ENCODE measurements around the gene SLC12A6. TPM values are rescaled to one million over a fixed set of nuclear protein-coding genes. Genes with fewer than 3 reads are reported as not detected.
"Not testable (repeated sequence)": the region's sequence is repeated elsewhere in the genome, so short reads cannot be mapped to it uniquely, and the experiment has no call there.

Gene SLC12A6
- total RNA-seq, 1 donor from 2014 or later, result 16.4 TPM

DNA sequence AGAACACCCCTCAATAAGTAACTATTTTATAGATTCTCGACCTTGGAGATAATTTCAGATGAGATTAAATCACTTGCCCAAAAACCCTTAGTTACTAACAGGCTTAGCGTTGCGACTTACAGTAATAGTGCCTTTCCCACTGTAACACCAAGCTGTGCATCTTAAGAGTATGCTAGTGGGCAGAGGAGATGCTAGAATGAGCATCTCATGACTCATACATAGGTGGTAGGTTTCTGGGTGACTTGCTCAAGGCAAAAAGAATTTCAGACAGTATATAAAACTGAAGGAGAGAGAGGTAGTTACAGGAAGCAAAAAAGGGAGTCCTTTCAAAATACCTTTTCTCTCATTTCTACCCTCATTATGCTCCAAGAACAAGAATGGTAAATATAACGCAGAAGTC is 131.6 kb downstream of the SLC12A6 start:
- H3K4me3 ChIP-seq (ENCODE audit: low read depth, low read length), result no peak overlapping the region
- no peaks in the 10 kb centered on the region for H3K36me3 ChIP-seq (ENCODE audit: control insufficient read depth, insufficient read depth, low read length)
- H3K27me3 ChIP-seq (ENCODE audit: control insufficient read depth, insufficient read depth, low read length), result no peaks in the 10 kb centered on the region
- TF ChIP-seq, protein P1, sequence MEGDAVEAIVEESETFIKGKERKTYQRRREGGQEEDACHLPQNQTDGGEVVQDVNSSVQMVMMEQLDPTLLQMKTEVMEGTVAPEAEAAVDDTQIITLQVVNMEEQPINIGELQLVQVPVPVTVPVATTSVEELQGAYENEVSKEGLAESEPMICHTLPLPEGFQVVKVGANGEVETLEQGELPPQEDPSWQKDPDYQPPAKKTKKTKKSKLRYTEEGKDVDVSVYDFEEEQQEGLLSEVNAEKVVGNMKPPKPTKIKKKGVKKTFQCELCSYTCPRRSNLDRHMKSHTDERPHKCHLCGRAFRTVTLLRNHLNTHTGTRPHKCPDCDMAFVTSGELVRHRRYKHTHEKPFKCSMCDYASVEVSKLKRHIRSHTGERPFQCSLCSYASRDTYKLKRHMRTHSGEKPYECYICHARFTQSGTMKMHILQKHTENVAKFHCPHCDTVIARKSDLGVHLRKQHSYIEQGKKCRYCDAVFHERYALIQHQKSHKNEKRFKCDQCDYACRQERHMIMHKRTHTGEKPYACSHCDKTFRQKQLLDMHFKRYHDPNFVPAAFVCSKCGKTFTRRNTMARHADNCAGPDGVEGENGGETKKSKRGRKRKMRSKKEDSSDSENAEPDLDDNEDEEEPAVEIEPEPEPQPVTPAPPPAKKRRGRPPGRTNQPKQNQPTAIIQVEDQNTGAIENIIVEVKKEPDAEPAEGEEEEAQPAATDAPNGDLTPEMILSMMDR (IDR thresholded peaks at IDR 0.05; ENCODE audit: insufficient read depth, low read length, poor library complexity, severe bottlenecking), result no peak
- no peak for DNase-seq (ENCODE audit: low read depth)

DNA sequence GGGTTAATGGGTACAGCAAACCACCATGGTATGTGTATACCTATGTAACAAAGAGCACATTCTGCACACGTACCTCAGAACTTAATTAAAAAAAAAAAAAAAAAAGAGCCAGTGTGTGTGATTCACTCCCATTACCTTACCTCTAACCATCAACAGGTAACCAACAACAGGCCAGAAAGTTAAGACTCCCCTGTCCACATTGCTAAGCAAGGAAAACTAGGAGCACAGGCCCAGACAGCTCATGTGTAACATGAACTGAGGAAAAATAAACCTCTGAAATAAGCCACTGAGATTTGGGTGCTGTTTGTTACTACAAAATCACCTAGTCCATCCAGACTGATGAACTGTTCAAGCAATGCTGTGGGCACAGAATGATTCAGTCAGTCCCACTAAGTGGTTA is 133.6 kb downstream of the SLC12A6 start:
- DNase-seq (ENCODE audit: low read depth), result no peak
- H3K4me3 ChIP-seq (ENCODE audit: low read depth, low read length), result no peak overlapping the region
- no peaks in the 10 kb centered on the region for H3K36me3 ChIP-seq (ENCODE audit: control insufficient read depth, insufficient read depth, low read length)
- TF ChIP-seq, protein P1 (IDR thresholded peaks at IDR 0.05; ENCODE audit: insufficient read depth, low read length, poor library complexity, severe bottlenecking), result no peak
- H3K27me3 ChIP-seq (ENCODE audit: control insufficient read depth, insufficient read depth, low read length), result no peaks in the 10 kb centered on the region

DNA sequence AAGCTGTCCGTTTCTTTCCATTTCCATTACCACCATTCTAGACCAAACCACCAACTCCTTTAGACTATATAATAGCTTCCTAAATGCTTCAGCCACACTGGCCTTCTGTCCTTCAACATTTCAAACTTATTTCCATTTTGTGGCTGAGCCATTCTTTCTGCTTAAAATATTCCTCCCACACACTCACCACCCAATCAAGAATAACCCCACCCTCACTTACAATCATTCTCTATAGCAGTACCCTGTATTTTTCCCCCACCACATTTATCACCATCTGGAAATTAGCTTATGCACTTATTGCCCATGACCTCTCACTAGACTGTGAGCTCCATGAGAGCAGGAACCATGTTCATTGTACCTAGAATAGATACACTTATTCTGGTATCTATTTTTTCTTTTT is 134.3 kb downstream of the SLC12A6 start:
- Histone ChIP-seq H3K27me3 (ENCODE audit: control insufficient read depth, insufficient read depth, low read length) (no peaks in the 10 kb centered on the region), H3K36me3 (ENCODE audit: control insufficient read depth, insufficient read depth, low read length) (no peaks in the 10 kb centered on the region), H3K4me3 (ENCODE audit: low read depth, low read length) (no peak overlapping the region)
- DNase-seq (ENCODE audit: low read depth), result no peak
- TF ChIP-seq, protein P1 (IDR thresholded peaks at IDR 0.05; ENCODE audit: insufficient read depth, low read length, poor library complexity, severe bottlenecking), result no peak

DNA sequence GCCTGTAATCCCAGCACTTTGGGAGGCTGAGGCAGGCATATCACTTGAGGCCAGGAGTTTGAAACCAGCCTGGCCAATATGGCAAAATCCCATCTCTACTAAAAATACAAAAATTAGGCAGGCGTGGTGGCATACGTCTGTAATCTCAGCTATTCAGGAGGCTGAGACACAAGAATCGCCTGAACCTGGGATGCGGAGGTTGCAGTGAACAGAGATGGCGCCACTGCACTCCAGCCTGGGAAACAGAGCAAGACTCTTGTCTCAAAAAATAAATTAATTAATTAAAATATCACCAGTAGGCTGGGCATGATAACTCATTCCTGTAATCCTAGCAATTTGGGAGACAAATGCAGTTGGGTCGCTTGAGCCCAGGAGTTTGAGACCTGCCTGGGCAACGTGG is 144.3 kb downstream of the SLC12A6 start:
- not testable (repeated sequence) for DNase-seq (ENCODE audit: low read depth); H3K4me3 ChIP-seq (ENCODE audit: low read depth, low read length); H3K36me3 ChIP-seq (ENCODE audit: control insufficient read depth, insufficient read depth, low read length); H3K27me3 ChIP-seq (ENCODE audit: control insufficient read depth, insufficient read depth, low read length)

DNA sequence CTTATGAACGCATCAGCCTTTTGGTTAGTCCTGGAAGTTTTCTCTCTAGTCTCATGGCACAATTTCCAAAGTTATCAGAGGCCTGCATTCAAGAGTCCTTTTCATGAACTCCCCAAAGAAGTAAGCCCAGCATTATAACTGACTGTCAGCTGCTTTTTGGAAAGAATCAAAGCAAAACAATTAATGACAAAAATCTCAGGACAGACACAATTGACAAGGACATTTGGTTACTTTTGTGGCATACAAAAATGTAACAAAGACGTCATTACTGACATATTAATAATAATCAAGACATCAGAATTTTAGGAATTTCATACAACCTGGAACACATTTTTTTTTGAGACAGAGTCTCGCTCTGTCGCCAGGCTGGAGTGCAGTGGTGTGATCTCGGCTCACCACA is 148.9 kb downstream of the SLC12A6 start:
- Histone ChIP-seq H3K4me3 (ENCODE audit: low read depth, low read length) (no peak overlapping the region), H3K27me3 (ENCODE audit: control insufficient read depth, insufficient read depth, low read length) (no peaks in the 10 kb centered on the region), H3K36me3 (ENCODE audit: control insufficient read depth, insufficient read depth, low read length) (no peaks in the 10 kb centered on the region)
- no peak for DNase-seq (ENCODE audit: low read depth)
- TF ChIP-seq, protein P1 (IDR thresholded peaks at IDR 0.05; ENCODE audit: insufficient read depth, low read length, poor library complexity, severe bottlenecking), result no peak

DNA sequence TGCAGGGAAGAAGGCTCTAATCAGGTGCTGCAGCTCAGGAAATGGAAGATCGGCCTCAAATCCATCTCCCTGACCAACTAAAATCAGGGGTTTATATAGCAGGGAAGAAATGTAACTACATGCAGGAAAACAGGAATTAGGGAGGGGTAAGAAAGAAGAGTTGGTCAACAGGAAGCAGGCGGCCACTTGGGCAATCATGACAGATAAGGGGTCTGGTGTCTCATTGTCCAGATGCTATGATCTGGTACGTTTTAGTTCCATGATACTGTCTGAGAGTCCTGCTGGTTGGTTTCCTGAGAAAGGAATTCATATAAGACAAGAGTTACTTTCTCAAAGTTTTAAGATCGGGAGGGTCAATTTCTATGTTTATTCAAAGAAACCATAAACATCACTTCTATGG is 151.9 kb downstream of the SLC12A6 start:
- no peaks in the 10 kb centered on the region for H3K36me3 ChIP-seq (ENCODE audit: control insufficient read depth, insufficient read depth, low read length)
- no peak overlapping the region for H3K4me3 ChIP-seq (ENCODE audit: low read depth, low read length)
- H3K27me3 ChIP-seq (ENCODE audit: control insufficient read depth, insufficient read depth, low read length), result no peaks in the 10 kb centered on the region
- TF ChIP-seq, protein P1 (IDR thresholded peaks at IDR 0.05; ENCODE audit: insufficient read depth, low read length, poor library complexity, severe bottlenecking), result no peak
- DNase-seq (ENCODE audit: low read depth), result no peak
